Left lung (tissue), 10 donors: ENCODE results near the gene SMIM10. TPM values are rescaled to one million over a fixed set of nuclear protein-coding genes. Genes with fewer than 3 reads are reported as not detected.

Experiments used
- ATAC-seq: fragments of 200-7000 bp; cut with Tn5 transposase; one replicate; pipeline ENCODE4 v1.9.1; 2020; ENCODE audit warnings: moderate library complexity
- DNase-seq, 4 donors: peaks; one replicate each; pipeline ENCODE4 v3.0.0-alpha.2; 2013 to 2020
- H3K27ac ChIP-seq, 2 donors: fragments of 200-600 bp; sonication (generic) in 1 of 2; one replicate each; pipeline versions ENCODE4 v1.5.0 to v1.8.0; 2020 to 2021
- H3K27me3 ChIP-seq, 2 donors: fragments of 200-600 bp; sonication (generic) in 1 of 2; one replicate each; pipeline versions ENCODE4 v1.5.0 to v1.8.0; 2020 to 2021
- H3K36me3 ChIP-seq, 2 donors: fragments of 200-600 bp; sonication (generic) in 1 of 2; one replicate each; pipeline versions ENCODE4 v1.5.0 to v1.8.0; 2020 to 2021
- H3K4me1 ChIP-seq, 2 donors: fragments of 200-600 bp; one replicate each; pipeline ENCODE4 v1.8.0; 2021
- H3K4me3 ChIP-seq, 2 donors: fragments of 200-600 bp; sonication (generic) in 1 of 2; one replicate each; pipeline versions ENCODE4 v1.5.0 to v1.8.0; 2020 to 2021; ENCODE audit warnings: mild to moderate bottlenecking in 1 of 2
- H3K9me3 ChIP-seq, 2 donors: fragments of 200-600 bp; sonication (generic) in 1 of 2; one replicate each; pipeline versions ENCODE4 v1.5.0 to v1.8.0; 2020 to 2021
- intact Hi-C, 2 donors: fragments of 100-400 bp; cut with DNase I; formaldehyde crosslinking; loops; one replicate each; pipeline versions ENCODE4 v1.11.2 to v1.14.2; 2022
- polyA plus RNA-seq, 6 donors: library from polyadenylated mRNA; unstranded; fragments of 120-200 nt; gene quantifications; one replicate each; pipeline ENCODE4 v1.2.1, GENCODE V29; 2013; ENCODE audit not compliant: insufficient read length in 6 of 6
- total RNA-seq, 2 donors: library from RNA; stranded (reverse); fragmentation: NEBNext Ultra II Directional; extraction: Animal tissue kit (Norgen Biotek cat#: 25700); gene quantifications; one replicate each; pipeline ENCODE4 v1.2.1, GENCODE V29; 2021
- TF ChIP-seq, protein P1 (sequence below), 2 donors: fragments of 200-600 bp; sonication (generic) in 1 of 2; IDR thresholded peaks; one replicate each; pipeline versions ENCODE4 v1.5.0 to v1.8.0; 2021; ENCODE audit warnings: antibody characterized with exemption in 2 of 2
- donor health status: DM: no; HTN: yes; CAD: no.
- donor health status: DM: no; HTN: no; CAD: no.

Gene SMIM10
- total and polyA plus RNA-seq, 8 donors, result 3.0 to 8.2 (median 6.8) TPM

DNA sequence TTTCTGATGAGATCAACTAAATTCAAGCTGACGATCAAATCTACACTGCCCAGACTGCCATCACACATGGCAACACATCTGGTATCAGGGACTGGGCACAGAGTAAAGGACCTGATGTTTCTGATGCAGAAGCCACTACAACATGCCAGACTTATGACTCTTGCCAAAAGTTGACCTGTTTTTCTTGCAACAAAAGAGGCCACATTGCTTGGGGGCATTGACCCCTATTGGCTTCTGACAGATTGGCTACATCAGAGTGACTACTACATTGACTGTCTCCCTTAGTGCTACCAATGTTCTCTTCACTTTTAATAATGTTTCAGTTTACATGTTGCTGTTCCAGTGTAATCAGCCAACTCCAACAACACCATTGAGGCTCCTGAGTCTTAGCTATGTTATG is 15.3 kb upstream of the SMIM10 start:
- no peak overlapping the region for H3K27ac ChIP-seq
- intact Hi-C loops, result no loop called here
- no peak for ATAC-seq

DNA sequence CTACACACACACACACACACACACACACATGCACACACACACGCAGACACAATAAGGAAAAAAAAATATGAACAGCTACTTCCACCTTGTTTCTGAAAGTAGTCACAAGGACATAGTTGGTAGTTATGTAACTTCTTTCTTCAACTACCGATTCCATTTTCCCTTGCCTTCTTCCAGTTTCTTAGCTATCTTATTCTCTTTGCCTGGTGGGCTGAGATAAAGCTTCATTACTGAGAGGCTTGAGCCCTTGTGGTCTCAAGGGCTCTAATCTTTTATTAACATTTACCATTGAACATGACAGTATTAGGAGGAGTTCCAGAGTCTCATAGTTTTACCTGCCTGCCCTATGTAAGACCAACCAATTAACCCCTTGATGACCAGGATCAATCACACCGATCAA is 8.9 kb upstream of the SMIM10 start:
- H3K27me3 ChIP-seq, result no peaks in the 10 kb centered on the region
- intact Hi-C loops, result no loop called here
- H3K4me3 ChIP-seq, result no peak overlapping the region
- H3K9me3 ChIP-seq, result no peaks in the 10 kb centered on the region
- no peak for ATAC-seq
- no peaks in the 10 kb centered on the region for H3K4me1 ChIP-seq
- H3K27ac ChIP-seq, result no peak overlapping the region
- no peaks in the 10 kb centered on the region for H3K36me3 ChIP-seq
- TF ChIP-seq, protein P1, sequence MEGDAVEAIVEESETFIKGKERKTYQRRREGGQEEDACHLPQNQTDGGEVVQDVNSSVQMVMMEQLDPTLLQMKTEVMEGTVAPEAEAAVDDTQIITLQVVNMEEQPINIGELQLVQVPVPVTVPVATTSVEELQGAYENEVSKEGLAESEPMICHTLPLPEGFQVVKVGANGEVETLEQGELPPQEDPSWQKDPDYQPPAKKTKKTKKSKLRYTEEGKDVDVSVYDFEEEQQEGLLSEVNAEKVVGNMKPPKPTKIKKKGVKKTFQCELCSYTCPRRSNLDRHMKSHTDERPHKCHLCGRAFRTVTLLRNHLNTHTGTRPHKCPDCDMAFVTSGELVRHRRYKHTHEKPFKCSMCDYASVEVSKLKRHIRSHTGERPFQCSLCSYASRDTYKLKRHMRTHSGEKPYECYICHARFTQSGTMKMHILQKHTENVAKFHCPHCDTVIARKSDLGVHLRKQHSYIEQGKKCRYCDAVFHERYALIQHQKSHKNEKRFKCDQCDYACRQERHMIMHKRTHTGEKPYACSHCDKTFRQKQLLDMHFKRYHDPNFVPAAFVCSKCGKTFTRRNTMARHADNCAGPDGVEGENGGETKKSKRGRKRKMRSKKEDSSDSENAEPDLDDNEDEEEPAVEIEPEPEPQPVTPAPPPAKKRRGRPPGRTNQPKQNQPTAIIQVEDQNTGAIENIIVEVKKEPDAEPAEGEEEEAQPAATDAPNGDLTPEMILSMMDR (IDR thresholded peaks at IDR 0.05), result no peak
- no peak for DNase-seq

More for the DNA sequence above, 15.3 kb upstream of the SMIM10 start:
- Histone ChIP-seq H3K36me3 (no peaks in the 10 kb centered on the region), H3K4me3 (no peak overlapping the region), H3K27me3 (no peaks in the 10 kb centered on the region), H3K9me3 (no peaks in the 10 kb centered on the region), H3K4me1 (no peaks in the 10 kb centered on the region)
- DNase-seq, result no peak
- TF ChIP-seq, protein P1 (IDR thresholded peaks at IDR 0.05), result no peak

DNA sequence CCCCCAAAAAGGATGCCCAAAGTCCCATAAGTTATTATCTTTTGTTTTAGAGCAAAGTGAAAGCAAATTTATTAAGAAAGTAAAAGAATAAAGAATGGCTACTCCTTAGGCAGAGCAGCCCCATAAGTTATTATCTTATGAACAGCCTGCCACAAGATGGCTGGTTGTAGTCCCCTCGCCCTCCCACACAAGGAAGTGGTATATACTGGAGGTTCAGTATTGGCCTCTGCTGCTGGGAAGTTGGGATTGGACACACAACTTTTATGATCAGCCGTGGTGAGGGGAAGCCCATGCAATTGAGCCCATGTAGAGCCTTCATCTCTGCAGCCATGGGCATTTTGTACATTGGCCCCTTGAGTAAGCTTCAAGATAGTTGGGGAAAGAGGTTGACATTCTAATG is 8.0 kb upstream of the SMIM10 start:
- Histone ChIP-seq H3K36me3 (no peaks in the 10 kb centered on the region), H3K9me3 (no peaks in the 10 kb centered on the region), H3K4me3 (no peak overlapping the region), H3K27ac (no peak overlapping the region), H3K4me1 (no peaks in the 10 kb centered on the region), H3K27me3 (no peaks in the 10 kb centered on the region)
- no peak for ATAC-seq
- TF ChIP-seq, protein P1 (IDR thresholded peaks at IDR 0.05), result no peak
- intact Hi-C loops, result no loop called here
- DNase-seq, result no peak

DNA sequence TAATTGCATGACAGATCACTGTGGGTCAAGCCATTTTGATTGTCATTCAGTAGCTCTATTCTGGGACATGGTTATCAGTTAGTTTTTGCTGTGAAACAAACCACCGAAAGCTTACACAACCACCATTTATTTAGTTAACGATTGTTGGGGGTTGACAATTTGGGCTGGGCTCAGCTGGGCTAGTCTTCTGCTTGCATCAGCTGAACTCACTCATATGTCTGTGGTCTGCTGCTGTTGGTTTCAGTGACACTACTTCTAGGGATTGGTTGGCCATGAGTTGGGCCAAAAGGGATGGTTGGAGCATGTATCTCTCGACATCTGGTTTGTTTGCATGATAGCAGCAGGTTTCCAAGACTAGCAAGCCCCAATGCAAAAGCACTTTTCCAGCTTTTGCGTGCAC is 5.3 kb upstream of the SMIM10 start:
- no peak overlapping the region for H3K4me3 ChIP-seq
- ATAC-seq (no peak), DNase-seq (no peak)
- no peaks in the 10 kb centered on the region for H3K9me3 ChIP-seq
- no peaks in the 10 kb centered on the region for H3K4me1 ChIP-seq
- TF ChIP-seq, protein P1 (IDR thresholded peaks at IDR 0.05), result no peak
- no peaks in the 10 kb centered on the region for H3K36me3 ChIP-seq
- intact Hi-C loops, result no loop called here
- no peaks in the 10 kb centered on the region for H3K27me3 ChIP-seq
- H3K27ac ChIP-seq, result no peak overlapping the region

DNA sequence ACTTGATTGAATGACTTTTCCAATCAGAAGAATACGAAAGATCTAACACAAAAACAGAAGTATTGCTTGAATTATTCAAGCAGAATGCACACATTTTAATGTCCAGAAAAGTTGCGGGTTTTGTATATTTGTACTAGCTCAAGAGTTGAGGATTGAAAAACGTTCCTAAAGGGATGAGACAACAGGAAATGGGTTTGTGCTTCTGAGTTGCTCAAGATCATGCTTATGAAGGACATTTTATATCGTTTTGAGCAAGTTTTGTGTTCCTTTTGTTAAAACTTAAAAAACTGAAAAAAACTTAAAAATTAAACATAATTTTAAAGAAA is 353 bp upstream of the SMIM10 start:
- Histone ChIP-seq H3K36me3 (no peaks in the 10 kb centered on the region), H3K4me1 (no peaks in the 10 kb centered on the region), H3K4me3 (peak overlapping the region; percentile 20 to 42), H3K9me3 (no peaks in the 10 kb centered on the region), H3K27ac (peak overlapping the region in 1 of 2 donors; percentile 55), H3K27me3 (no peaks in the 10 kb centered on the region)
- TF ChIP-seq, protein P1 (IDR thresholded peaks at IDR 0.05), result no peak
- no peak for DNase-seq
- ATAC-seq, result no peak
- intact Hi-C loops, result no loop called here
